Fibroblast of villous mesenchyme (primary cell): ENCODE results near the gene ARFGEF3. TPM values are rescaled to one million over a fixed set of nuclear protein-coding genes. Genes with fewer than 3 reads are reported as not detected.

Experiments
- DNase-seq: peaks from one replicate; pipeline ENCODE4 v3.0.0-alpha.2; 2010; ENCODE audit warnings: low read depth
- H3K4me3 ChIP-seq: 2 replicates; pipeline ENCODE4 v1.5.1; 2011; ENCODE audit warnings: low read depth, mild to moderate bottlenecking, low read length
- total RNA-seq: library from RNA; depleted of rRNA; stranded (reverse); fragments of >200 nt; gene quantifications from 2 replicates; pipeline ENCODE4 v1.2.3, GENCODE V29; 2012
- TF ChIP-seq, protein P1 (sequence below): IDR thresholded peaks from 2 replicates; pipeline ENCODE4 v1.5.1; 2012; ENCODE audit warnings: low read depth, mild to moderate bottlenecking, low read length; ENCODE audit not compliant: insufficient read depth

Gene ARFGEF3
- total RNA-seq, 1 donor = under 0.01 TPM

DNA sequence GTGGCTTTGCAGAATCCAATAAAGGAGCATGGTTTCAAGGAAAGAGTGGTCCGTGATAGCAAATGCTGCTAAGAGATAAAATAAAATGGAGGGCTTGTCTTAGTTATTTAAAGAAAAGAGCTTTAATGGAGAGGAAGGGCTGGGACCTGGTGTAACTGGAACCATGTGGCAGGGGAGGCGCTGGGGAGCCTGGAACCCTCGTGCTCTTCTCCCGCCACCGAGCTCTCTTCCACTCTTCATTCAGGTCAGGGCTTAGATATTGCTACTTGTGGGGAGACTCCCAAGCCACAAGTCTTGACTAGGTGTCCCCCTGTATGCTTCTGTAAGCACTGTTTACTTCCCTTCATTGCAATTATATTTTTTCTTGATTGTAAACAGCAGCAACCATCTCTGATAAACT, 15.2 kb upstream of the ARFGEF3 start:
- TF ChIP-seq, protein P1, sequence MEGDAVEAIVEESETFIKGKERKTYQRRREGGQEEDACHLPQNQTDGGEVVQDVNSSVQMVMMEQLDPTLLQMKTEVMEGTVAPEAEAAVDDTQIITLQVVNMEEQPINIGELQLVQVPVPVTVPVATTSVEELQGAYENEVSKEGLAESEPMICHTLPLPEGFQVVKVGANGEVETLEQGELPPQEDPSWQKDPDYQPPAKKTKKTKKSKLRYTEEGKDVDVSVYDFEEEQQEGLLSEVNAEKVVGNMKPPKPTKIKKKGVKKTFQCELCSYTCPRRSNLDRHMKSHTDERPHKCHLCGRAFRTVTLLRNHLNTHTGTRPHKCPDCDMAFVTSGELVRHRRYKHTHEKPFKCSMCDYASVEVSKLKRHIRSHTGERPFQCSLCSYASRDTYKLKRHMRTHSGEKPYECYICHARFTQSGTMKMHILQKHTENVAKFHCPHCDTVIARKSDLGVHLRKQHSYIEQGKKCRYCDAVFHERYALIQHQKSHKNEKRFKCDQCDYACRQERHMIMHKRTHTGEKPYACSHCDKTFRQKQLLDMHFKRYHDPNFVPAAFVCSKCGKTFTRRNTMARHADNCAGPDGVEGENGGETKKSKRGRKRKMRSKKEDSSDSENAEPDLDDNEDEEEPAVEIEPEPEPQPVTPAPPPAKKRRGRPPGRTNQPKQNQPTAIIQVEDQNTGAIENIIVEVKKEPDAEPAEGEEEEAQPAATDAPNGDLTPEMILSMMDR = no peak
- H3K4me3 ChIP-seq = no peak overlapping the region
- DNase-seq = no peak

DNA sequence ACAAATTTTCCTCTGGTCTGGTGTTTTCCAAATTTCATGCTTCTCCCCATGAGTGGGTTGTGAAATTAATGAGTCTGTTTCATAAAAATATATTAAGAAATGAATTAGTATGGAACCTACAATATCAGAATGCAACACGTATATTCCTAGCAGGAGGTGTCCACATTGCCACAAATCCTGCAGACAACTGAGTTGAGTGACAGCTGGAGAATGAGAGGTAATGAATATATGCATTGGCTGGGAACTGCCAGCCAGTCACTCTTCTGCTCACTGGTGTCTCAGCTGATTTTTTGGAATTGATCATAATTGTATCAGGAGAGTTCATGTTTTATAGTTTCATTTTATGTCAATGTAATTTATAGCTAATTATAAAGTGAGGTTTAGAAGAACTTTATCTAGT, 6.3 kb upstream of the ARFGEF3 start:
- no peak overlapping the region for H3K4me3 ChIP-seq
- no peak for DNase-seq
- TF ChIP-seq, protein P1 = no peak

DNA sequence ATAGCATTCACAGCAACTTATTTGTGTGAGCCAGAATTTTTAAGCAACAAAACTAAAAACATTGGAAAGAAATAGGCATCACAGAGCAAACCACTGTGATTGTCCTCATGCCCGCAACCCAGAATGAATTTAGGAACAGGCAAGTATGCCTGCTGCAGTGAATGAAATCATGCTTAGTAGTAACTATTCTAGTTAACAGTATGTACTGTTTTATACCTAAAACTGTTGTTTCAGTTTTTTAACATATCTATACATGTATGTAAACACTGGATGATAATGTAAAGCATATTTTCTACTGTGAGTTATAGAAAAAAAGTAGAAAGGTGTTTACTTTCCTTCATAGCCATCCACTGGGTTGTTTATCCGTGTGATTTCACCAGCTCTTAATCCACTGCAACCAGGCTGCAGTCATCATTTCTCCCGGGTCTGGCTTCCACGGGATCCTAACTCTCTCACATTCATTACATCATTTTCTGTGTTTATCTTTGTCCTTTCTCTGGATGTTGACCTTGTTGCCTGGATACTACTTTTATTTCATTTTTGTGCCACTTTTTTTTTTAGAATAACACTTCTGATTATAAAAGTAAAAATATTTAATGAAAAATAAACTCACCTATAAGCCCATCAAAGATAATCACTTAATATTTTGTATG, 3.6 kb upstream of the ARFGEF3 start:
- TF ChIP-seq, protein P1 = no peak
- H3K4me3 ChIP-seq = no peak overlapping the region
- DNase-seq = no peak

DNA sequence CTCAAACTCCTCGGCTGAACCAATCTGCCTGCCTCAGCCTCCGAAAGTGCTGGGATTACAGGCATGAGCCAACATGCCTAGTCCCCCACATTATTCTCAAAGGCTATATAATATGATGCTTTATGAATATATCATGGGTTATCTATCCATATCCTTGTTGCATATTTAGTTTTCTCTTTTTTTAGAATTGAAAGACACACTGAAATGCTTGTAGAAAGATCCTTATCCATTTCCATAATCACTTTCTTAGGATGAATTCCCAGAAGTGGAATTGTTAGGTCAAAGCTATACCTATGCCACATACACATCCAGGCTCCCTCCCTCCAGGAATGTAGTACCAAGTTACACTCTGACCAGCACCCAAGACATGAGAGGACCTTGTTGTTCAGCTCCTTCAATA, 2.5 kb upstream of the ARFGEF3 start:
- TF ChIP-seq, protein P1 = no peak
- DNase-seq = no peak
- H3K4me3 ChIP-seq = no peak overlapping the region

DNA sequence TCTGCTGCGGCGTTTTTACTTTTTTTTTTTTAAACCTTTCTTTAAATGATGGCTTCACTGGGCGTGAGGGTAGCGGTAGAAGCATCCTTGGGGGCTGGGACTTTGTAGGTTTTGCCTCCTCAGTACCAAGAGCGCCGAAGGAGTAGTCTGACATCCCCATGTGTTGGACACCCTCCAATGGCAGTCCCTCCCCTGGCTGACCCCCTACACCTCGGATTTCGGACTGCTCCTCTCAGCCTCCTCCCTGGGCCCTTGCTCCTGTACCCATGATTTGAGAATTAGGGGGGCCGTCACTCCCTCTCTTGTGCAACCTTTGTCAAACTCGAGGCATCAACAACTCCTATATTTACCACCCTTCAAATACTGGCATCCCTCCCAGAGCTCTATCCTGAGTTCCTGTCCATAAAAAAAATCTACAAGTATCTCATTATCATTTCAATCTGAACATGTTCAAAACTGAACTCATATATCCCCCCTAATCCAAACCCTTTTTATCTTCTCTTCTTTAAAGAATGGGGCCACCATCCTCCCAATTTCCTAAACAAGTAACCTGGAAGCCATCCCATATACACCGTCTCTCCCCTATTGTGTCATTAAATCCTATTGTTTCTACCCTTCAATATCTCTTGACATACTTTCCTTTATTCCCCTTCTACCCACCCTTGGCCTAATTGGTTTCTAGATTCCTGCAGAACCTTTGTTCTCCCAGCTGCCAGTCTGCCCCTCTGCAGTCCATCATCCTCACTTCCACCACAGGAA, 1.2 kb upstream of the ARFGEF3 start:
- no peak overlapping the region for H3K4me3 ChIP-seq
- no peak for DNase-seq
- TF ChIP-seq, protein P1 = no peak

DNA sequence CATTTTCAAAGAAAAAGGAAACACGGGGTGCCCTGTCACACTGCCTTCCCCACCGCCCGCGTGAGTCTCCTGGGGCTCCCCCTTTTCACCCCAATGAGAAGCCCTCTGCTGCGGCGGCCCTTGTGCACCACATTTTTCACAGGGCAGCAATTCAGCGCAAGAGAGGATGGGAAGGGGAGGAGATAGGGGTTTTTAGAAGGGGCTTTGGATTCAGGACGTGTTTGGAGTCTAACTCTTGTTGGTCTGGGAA, 726 bp upstream of the ARFGEF3 start:
- TF ChIP-seq, protein P1 = no peak
- no peak overlapping the region for H3K4me3 ChIP-seq
- no peak for DNase-seq
